HG03378 (cell line): ENCODE data around the gene DOCK2.
A peak's percentile ranks its signal among the peaks of the same experiment; 100 is the strongest.

Experiments used
- ATAC-seq: cut with Tn5 transposase; IDR thresholded peaks from one replicate; pipeline ENCODE4 v1.9.1; 2021; ENCODE audit warnings: mild to moderate bottlenecking, moderate library complexity; ENCODE audit not compliant: unreplicated experiment

DOCK2 gene

GRCh38 chr5:170012622-170013021, 375.5 kb downstream of the DOCK2 start:
- ATAC-seq: no peak

- no peak for ATAC-seq
These were observed 383.3 kb downstream of the DOCK2 start for GRCh38 chr5:170020423-170020822.

DNA sequence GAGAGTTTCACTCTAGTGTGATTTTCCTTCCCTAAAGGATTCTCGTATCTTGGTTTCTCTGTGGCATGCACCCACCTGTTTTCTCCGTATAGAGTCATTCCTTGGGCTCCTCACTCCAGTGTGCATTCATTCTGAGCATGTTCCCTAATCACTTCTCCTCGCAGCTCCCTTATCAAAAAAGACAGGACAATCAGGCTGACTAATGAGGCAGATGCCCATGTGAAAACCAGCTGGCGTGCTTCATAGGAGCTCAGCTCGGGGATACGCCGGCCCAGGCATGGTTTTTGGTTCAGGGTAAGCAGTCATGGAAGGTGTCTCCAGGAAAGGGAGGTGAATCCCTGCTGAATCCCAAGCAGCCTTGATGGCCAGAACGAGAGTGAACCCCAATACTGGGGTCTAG, 384.4 kb downstream of the DOCK2 start:
- ATAC-seq: no peak

- no peak for ATAC-seq
These were observed 388.8 kb downstream of the DOCK2 start for GRCh38 chr5:170025853-170026252.

GRCh38 chr5:170028124-170028523, 391.0 kb downstream of the DOCK2 start:
- ATAC-seq: no peak

DNA sequence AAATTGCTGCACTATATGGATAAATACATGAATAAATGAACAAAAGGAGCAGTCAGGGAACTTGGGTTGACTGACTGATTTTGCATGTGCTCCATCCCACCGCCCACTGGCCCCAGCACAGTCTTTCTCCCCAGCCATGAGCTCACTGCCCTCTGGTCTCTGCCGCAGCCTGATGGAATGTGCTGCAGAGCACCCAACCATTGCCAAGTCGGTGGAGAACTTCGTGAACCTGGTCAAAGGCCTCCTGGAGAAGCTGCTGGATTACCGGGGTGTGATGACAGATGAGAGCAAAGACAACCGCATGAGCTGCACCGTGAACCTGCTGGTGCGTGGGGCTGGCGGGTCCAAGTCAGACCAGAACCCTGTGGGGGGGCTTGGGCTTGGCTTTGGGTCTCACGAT, 397.2 kb downstream of the DOCK2 start:
- ATAC-seq: no peak

- no peak for ATAC-seq
These were observed 401.2 kb downstream of the DOCK2 start for GRCh38 chr5:170038241-170038640.

- ATAC-seq: no peak
These were observed 402.8 kb downstream of the DOCK2 start for GRCh38 chr5:170039830-170040229.

GRCh38 chr5:170046241-170046640, 409.2 kb downstream of the DOCK2 start:
- ATAC-seq: no peak

GRCh38 chr5:170049713-170050112, 412.6 kb downstream of the DOCK2 start:
- no peak for ATAC-seq

DNA sequence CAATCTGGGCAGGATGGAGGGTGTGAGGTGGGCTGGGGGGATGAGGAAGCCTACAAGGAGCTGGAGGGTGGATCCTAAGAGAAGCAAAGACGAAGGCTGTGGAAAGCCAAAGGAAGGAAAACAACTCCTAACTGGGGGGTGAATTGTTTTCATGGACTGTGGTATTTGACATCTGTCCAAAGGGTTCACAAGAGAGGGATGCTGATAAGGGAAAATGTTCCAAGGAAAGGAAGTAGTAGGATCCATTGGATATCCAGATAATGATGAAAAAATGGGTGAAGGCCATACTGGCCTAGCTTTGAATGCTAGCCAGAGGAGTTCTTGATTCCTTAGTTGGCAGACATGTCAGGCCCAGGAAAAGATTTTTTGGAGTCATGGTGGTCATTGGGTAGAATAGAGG, 416.8 kb downstream of the DOCK2 start:
- ATAC-seq: no peak

GRCh38 chr5:170055606-170056005, 418.5 kb downstream of the DOCK2 start:
- no peak for ATAC-seq

GRCh38 chr5:170056561-170057267, 419.6 kb downstream of the DOCK2 start:
- ATAC-seq: no peak

DNA sequence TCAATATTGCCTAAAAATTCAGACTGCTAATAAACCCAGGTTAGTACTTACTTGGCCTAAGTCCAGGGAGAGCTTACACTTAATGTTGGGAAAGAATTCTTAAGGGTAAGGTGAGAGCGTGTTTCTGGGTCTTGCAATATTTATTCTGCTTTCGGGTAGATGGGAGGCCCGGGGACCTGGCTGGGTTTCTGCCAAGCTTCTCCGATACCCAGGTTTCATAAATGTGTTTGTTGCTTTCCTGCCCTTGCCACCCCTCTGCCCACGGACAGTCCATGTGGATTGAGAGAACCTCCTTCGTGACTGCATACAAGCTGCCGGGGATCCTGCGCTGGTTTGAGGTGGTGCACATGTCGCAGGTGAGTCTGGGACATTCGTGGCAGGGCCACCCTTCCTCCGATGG, 420.2 kb downstream of the DOCK2 start:
- ATAC-seq: no peak

DNA sequence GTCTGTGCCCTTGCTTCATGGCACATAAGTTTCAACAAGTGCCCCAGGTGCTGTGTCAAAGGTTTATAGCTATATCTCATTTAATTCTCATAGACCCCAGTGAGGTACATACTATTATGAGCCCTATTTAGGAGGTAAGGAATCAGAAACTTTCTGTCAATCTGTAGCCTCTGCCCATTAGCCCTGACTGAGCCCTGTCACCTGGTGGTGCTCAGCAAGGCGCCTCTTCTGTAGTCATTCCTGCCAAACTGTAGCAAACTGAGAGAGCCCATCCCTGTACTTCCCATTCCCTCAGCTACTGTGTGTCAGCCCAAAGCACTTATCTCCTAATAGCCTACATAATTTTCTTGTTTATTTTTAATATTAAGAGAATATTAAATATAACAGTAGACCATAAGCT, 422.1 kb downstream of the DOCK2 start:
- no peak for ATAC-seq

- peak; percentile 59 for ATAC-seq
These were observed 430.1 kb downstream of the DOCK2 start for GRCh38 chr5:170067152-170067551.

GRCh38 chr5:170067574-170068170, 430.6 kb downstream of the DOCK2 start:
- peak; percentile 14 for ATAC-seq

DNA sequence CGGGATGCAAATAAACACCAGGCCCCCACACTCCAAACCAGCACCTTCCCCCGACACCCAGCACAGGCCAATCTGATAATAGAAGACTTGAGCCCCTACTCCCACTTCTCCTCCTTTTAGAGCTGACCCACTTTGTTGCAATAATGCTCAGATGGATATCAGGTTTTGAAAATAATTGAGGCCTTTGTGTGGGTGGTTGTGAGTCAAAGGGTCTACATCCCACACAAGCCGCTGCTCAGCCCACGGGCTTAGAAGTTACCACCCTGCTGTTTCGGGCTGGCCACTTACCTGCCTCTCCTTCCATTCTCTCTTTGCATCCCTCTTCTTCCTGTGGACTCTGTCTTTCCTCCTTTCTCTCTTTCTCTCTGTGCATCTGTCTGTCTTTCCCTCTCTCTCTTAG, 432.4 kb downstream of the DOCK2 start:
- ATAC-seq: no peak

DNA sequence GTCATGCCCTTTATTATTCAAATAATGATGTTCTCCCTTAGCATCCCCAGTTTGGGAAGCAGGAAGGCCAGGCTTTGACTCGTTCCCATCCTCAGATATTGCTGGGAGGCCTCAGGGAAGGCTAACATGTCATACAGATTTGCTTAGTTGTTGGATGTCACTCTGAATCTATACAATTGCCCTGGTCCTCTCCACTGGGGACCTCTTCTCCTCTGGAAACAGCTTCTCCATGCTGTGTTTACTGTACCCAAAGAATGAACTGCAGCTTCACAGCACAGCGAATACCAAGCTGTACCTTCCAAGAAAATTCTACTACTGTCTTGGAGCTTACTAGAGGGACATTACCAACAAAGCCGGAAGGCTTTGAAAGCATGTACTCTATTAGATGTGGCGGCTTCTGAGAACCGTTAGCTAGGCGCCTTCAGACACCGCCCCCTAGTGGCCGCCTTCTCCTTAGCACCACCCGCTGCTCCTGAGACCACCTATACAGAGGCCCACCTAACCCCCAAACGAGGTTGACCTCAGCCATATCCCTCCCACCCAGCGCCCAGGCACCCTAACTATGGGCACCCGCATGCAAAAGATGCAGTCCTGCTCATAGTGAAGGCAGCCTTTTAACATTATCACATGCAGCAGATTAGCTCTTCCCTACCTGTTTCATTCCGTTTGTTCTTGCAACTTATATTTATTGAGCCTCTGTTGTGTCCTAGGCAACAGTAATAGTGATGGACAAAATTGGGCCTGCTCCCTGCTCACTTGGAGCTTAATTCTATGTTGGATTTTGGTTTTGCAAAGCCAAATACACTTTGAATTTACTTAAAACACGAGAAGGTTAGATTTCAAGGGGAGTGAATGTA, 433.7 kb downstream of the DOCK2 start:
- ATAC-seq: no peak

- ATAC-seq: no peak
These were observed 434.7 kb downstream of the DOCK2 start for GRCh38 chr5:170071748-170072147.

DNA sequence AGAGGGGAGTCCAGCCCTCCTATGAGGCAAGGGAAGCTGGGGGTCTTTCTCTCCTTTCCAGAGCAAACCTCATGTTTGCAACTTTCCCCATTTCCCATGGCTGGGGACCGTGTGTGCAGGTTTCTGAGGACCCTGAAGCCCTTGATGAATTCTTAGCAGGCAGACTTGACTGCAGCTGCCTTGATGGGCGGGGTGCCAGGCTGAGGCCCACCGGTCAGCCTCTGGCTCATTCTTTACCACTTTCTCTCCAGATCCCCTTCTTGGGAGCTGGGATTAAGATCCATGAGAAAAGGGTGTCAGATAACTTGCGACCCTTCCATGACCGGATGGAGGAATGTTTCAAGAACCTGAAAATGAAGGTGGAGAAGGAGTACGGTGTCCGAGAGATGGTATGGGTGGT, 438.6 kb downstream of the DOCK2 start:
- ATAC-seq: no peak

DNA sequence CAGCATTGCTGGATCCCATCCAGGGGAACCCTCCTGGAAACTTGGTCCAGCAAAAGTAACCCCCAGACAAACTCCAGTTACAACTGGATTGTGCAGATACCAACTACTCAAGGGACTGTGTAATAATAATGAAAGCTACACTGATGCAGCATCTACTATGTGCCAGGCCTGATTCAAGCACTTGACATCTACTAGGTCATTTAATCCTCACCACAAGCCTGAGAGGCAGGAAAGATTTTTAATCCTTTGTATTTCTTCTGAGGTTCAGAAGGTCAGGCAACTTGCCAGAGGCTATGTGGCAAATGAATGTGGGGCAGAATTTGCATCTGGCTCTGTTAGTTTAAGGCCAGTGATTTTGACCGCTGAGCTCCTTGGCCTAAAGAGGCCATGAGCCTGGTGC, 439.1 kb downstream of the DOCK2 start:
- no peak for ATAC-seq
